GM12878 (cell line): ENCODE data around the gene SLC50A1. TPM values are rescaled to one million over a fixed set of nuclear protein-coding genes. Genes with fewer than 3 reads are reported as not detected.

Experiments
- BACH1 ChIP-seq: fragments of 450-650 bp; IDR thresholded peaks from 2 replicates; pipeline ENCODE4 v1.6.1; 2017; ENCODE audit warnings: mild to moderate bottlenecking, borderline replicate concordance
- BMI1 ChIP-seq: fragments of 450-650 bp; IDR thresholded peaks from 2 replicates; pipeline ENCODE4 v1.6.1; 2016; ENCODE audit warnings: mild to moderate bottlenecking, moderate library complexity, borderline replicate concordance
- CHD1 ChIP-seq: IDR thresholded peaks from 2 replicates; pipeline ENCODE4 v1.6.1; 2012; ENCODE audit warnings: low read depth, low read length, improper control_type of control experiment
- EGR1 ChIP-seq, 2 experiments: IDR thresholded peaks; 1 replicate in 1 of 2; 2 replicates in 1 of 2; pipeline ENCODE4 v1.6.1; 2011 to 2012; ENCODE audit warnings: low read depth in 2 of 2, low read length in 2 of 2, borderline replicate concordance in 1 of 2, mild to moderate bottlenecking in 1 of 2, moderate library complexity in 1 of 2
- EZH2 ChIP-seq: IDR thresholded peaks from 2 replicates; pipeline ENCODE4 v1.6.1; 2012; ENCODE audit warnings: low read depth, mild to moderate bottlenecking, control low read depth, inconsistent platforms, low read length, borderline replicate concordance; ENCODE audit not compliant: control insufficient read depth
- HCFC1 ChIP-seq: fragments of 150-350 bp; IDR thresholded peaks from 2 replicates; pipeline ENCODE4 v1.6.1; 2014; ENCODE audit warnings: low read length
- JUNB ChIP-seq: IDR thresholded peaks from 2 replicates; pipeline ENCODE4 v1.6.1; 2016; ENCODE audit warnings: antibody characterized with exemption, mild to moderate bottlenecking
- MYB ChIP-seq: fragments of 150-350 bp; IDR thresholded peaks from 2 replicates; pipeline ENCODE4 v1.6.1; 2014; ENCODE audit warnings: mild to moderate bottlenecking, low read depth, low read length, borderline replicate concordance
- NRF1 ChIP-seq: conservative IDR thresholded peaks from 2 replicates; pipeline ENCODE4 v1.6.1; 2011; ENCODE audit warnings: mild to moderate bottlenecking, low read depth, low read length, improper control_type of control experiment
- PML ChIP-seq: IDR thresholded peaks from 2 replicates; pipeline ENCODE4 v1.6.1; 2012; ENCODE audit warnings: low read length, inconsistent platforms
- RB1 ChIP-seq: fragments of 450-650 bp; formaldehyde crosslinking; IDR thresholded peaks from 2 replicates; pipeline ENCODE4 v1.6.1; 2017; ENCODE audit warnings: mild to moderate bottlenecking, borderline replicate concordance
- RUNX3 ChIP-seq: IDR thresholded peaks from 2 replicates; pipeline ENCODE4 v1.6.1; 2012; ENCODE audit warnings: low read length, inconsistent platforms
- SIN3A ChIP-seq: IDR thresholded peaks from 2 replicates; pipeline ENCODE4 v1.6.1; 2012; ENCODE audit warnings: low read depth, low read length, improper control_type of control experiment
- STAT1 ChIP-seq: fragments of 450-650 bp; conservative IDR thresholded peaks from 2 replicates; pipeline ENCODE4 v1.6.1; 2014; ENCODE audit warnings: antibody characterized with exemption, mild to moderate bottlenecking
- STAT3 ChIP-seq: IDR thresholded peaks from 2 replicates; pipeline ENCODE4 v1.6.1; 2011; ENCODE audit warnings: low read depth, low read length, improper control_type of control experiment
- TCF7 ChIP-seq: IDR thresholded peaks from 2 replicates; pipeline ENCODE4 v1.6.1; 2014; ENCODE audit warnings: antibody characterized with exemption, borderline replicate concordance
- YBX1 ChIP-seq: fragments of 450-650 bp; IDR thresholded peaks from 2 replicates; pipeline ENCODE4 v1.6.1; 2016; ENCODE audit warnings: antibody characterized with exemption
- YY1 ChIP-seq: IDR thresholded peaks from 2 replicates; pipeline ENCODE4 v1.6.1; 2011; ENCODE audit warnings: low read depth, mild to moderate bottlenecking, low read length
- ZNF274 ChIP-seq: IDR thresholded peaks from one replicate; pipeline ENCODE4 v1.8.0; 2011; ENCODE audit not compliant: insufficient read length, insufficient read depth
- ZNF622 ChIP-seq: fragments of 450-650 bp; IDR thresholded peaks from 2 replicates; pipeline ENCODE4 v1.6.1; 2017; ENCODE audit warnings: mild to moderate bottlenecking, inconsistent platforms
- polyA plus RNA-seq, 11 experiments: library from polyadenylated mRNA; depleted of rRNA in 4 of 11; unstranded in 6 of 11; stranded (reverse) in 5 of 11; fragments of >200 nt; fragmentation: Nextera tagmentation in 4 of 11; fragmentation: Illumina TruSeq in 1 of 11; extraction: Ambion mirVana in 4 of 11; extraction: Trizol in 1 of 11; gene quantifications; 1 replicate in 1 of 11; 2 replicates in 10 of 11; pipeline versions ENCODE4 v1.2.1 to v1.2.3, GENCODE V29; 2011 to 2016; ENCODE audit warnings: inconsistent platforms in 2 of 11, missing spikeins in 2 of 11, low read depth in 1 of 11
- total RNA-seq, 4 experiments: library from RNA; depleted of rRNA in 3 of 4; stranded (reverse); fragments of >200 nt in 3 of 4; fragmentation: Illumina TruSeq in 1 of 4; extraction: Trizol in 1 of 4; gene quantifications; 2 replicates each; pipeline versions ENCODE4 v1.2.1 to v1.2.3, GENCODE V29; 2013 to 2021
- TF ChIP-seq, protein P1 (sequence below): fragments of 450-650 bp; IDR thresholded peaks from 2 replicates; pipeline ENCODE4 v1.6.1; 2017; ENCODE audit warnings: low read depth, mild to moderate bottlenecking, moderate library complexity
- TF ChIP-seq, protein P2 (sequence below): fragments of 450-650 bp; IDR thresholded peaks from 2 replicates; pipeline ENCODE4 v1.6.1; 2017; ENCODE audit warnings: borderline replicate concordance
- TF ChIP-seq, protein P3 (sequence below): fragments of 450-650 bp; IDR thresholded peaks from 2 replicates; pipeline ENCODE4 v1.6.1; 2014; ENCODE audit warnings: mild to moderate bottlenecking
- TF ChIP-seq, protein P4 (sequence below): fragments of 450-650 bp; formaldehyde crosslinking; IDR thresholded peaks from 2 replicates; pipeline ENCODE4 v1.4.0; 2020; ENCODE audit warnings: mild to moderate bottlenecking, moderate library complexity

The SLC50A1 gene
- total and polyA plus RNA-seq, 10 of the 15 experiments (the other 5 are each of a cell fraction or from before 2014, with no cell fraction given): 32.5 to 85.6 (median 54.0) TPM

DNA sequence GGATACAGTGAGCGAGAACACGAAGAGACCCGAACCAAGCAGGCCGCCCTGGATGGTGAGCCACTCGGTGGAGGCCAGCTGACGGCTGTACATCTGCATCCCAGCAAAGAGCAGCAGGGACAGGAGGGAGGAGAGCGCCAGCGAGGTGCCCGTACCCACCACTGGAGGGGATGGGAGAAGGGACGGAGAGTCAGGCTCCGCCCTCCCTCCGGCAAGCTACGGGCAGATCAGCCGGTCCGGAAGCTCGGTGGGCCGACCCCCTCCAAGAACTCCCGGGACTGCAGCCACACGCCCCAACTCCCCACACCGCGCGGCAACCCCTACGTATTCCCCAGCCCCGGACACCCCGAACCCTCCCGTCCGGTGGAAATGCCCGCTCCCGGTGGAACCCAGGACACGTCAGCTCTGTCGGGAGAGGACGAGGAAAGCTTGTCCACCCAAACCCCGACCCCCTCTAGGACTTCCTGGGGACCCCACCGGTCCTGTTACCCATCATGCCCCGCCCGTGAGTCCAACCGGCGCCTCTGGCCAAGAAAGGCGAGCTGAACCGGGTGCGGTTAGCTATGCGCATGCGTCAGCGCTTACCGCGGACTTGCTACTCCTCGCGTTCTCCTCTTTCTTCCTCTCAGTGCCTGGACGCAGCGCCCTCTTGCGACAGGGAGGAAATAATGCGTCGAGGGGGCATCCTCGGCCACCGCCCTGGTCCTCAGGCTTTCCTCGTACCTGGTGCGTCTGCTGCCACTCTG is 37.3 kb downstream of the SLC50A1 start, which contains the start of gene KRTCAP2 (continued):
- TF ChIP-seq BACH1 (no peak; the same call in none of the 2 replicates), STAT3 (no peak), ZNF274 (no peak), TCF7 (no peak), SIN3A (peak; percentile 35; the same call in 1 of the 2 replicates), BMI1 (no peak), MYB (no peak), EGR1 (IDR thresholded peaks at IDR 0.05; ENCODE audit: borderline replicate concordance in 1 of 2, low read depth in 2 of 2, low read length in 2 of 2) (no peak), YY1 (peak; percentile 70), RB1 (no peak), NRF1 (peak; percentile 92), JUNB (no peak), ZNF622 (no peak), PML (peak; percentile 74; the same call in 1 of the 2 replicates), CHD1 (no peak), YBX1 (no peak), EZH2 (no peak), STAT1 (0 out of 2 replicates have a peak, but pooled peaks have one; percentile 39), HCFC1 (peak; percentile 63), RUNX3 (peak; percentile 89)
- TF ChIP-seq, protein P1, sequence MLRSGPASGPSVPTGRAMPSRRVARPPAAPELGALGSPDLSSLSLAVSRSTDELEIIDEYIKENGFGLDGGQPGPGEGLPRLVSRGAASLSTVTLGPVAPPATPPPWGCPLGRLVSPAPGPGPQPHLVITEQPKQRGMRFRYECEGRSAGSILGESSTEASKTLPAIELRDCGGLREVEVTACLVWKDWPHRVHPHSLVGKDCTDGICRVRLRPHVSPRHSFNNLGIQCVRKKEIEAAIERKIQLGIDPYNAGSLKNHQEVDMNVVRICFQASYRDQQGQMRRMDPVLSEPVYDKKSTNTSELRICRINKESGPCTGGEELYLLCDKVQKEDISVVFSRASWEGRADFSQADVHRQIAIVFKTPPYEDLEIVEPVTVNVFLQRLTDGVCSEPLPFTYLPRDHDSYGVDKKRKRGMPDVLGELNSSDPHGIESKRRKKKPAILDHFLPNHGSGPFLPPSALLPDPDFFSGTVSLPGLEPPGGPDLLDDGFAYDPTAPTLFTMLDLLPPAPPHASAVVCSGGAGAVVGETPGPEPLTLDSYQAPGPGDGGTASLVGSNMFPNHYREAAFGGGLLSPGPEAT: peak; percentile 42; the same call in 1 of the 2 replicates
- TF ChIP-seq, protein P2, sequence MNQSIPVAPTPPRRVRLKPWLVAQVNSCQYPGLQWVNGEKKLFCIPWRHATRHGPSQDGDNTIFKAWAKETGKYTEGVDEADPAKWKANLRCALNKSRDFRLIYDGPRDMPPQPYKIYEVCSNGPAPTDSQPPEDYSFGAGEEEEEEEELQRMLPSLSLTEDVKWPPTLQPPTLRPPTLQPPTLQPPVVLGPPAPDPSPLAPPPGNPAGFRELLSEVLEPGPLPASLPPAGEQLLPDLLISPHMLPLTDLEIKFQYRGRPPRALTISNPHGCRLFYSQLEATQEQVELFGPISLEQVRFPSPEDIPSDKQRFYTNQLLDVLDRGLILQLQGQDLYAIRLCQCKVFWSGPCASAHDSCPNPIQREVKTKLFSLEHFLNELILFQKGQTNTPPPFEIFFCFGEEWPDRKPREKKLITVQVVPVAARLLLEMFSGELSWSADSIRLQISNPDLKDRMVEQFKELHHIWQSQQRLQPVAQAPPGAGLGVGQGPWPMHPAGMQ: no peak
- TF ChIP-seq, protein P3, sequence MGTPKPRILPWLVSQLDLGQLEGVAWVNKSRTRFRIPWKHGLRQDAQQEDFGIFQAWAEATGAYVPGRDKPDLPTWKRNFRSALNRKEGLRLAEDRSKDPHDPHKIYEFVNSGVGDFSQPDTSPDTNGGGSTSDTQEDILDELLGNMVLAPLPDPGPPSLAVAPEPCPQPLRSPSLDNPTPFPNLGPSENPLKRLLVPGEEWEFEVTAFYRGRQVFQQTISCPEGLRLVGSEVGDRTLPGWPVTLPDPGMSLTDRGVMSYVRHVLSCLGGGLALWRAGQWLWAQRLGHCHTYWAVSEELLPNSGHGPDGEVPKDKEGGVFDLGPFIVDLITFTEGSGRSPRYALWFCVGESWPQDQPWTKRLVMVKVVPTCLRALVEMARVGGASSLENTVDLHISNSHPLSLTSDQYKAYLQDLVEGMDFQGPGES: no peak
- TF ChIP-seq, protein P4, sequence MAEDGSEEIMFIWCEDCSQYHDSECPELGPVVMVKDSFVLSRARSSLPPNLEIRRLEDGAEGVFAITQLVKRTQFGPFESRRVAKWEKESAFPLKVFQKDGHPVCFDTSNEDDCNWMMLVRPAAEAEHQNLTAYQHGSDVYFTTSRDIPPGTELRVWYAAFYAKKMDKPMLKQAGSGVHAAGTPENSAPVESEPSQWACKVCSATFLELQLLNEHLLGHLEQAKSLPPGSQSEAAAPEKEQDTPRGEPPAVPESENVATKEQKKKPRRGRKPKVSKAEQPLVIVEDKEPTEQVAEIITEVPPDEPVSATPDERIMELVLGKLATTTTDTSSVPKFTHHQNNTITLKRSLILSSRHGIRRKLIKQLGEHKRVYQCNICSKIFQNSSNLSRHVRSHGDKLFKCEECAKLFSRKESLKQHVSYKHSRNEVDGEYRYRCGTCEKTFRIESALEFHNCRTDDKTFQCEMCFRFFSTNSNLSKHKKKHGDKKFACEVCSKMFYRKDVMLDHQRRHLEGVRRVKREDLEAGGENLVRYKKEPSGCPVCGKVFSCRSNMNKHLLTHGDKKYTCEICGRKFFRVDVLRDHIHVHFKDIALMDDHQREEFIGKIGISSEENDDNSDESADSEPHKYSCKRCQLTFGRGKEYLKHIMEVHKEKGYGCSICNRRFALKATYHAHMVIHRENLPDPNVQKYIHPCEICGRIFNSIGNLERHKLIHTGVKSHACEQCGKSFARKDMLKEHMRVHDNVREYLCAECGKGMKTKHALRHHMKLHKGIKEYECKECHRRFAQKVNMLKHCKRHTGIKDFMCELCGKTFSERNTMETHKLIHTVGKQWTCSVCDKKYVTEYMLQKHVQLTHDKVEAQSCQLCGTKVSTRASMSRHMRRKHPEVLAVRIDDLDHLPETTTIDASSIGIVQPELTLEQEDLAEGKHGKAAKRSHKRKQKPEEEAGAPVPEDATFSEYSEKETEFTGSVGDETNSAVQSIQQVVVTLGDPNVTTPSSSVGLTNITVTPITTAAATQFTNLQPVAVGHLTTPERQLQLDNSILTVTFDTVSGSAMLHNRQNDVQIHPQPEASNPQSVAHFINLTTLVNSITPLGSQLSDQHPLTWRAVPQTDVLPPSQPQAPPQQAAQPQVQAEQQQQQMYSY (CRISPR knock-in tag): no peak
